Activated naive CD8-positive, alpha-beta T cell treated with anti-CD3 and anti-CD28 coated beads, Interleukin-2, amount 50 U/mL, for 24 hours (primary cell): ENCODE measurements around the gene CTSA.

Experiments
- ATAC-seq: fragments of 150-1000 bp; cut with Tn5 transposase; one replicate; pipeline ENCODE4 v1.10.0; 2021
- DNase-seq: peaks from one replicate; pipeline ENCODE4 v3.0.0; 2021
- H3K27ac Mint-ChIP-seq: one replicate; pipeline ENCODE4 v1.8.0; 2021; ENCODE audit warnings: mild to moderate bottlenecking, mixed read lengths
- H3K27me3 Mint-ChIP-seq: one replicate; pipeline ENCODE4 v1.8.0; 2021; ENCODE audit warnings: mixed read lengths
- H3K36me3 Mint-ChIP-seq: one replicate; pipeline ENCODE4 v1.8.0; 2021; ENCODE audit warnings: low read depth, mixed read lengths
- H3K4me1 Mint-ChIP-seq: one replicate; pipeline ENCODE4 v1.8.0; 2021; ENCODE audit warnings: mixed read lengths
- H3K4me3 Mint-ChIP-seq: one replicate; pipeline ENCODE4 v1.8.0; 2021; ENCODE audit warnings: mild to moderate bottlenecking, moderate library complexity, mixed read lengths
- H3K9me3 Mint-ChIP-seq: one replicate; pipeline ENCODE4 v1.8.0; 2021; ENCODE audit warnings: mixed read lengths

CTSA gene

DNA sequence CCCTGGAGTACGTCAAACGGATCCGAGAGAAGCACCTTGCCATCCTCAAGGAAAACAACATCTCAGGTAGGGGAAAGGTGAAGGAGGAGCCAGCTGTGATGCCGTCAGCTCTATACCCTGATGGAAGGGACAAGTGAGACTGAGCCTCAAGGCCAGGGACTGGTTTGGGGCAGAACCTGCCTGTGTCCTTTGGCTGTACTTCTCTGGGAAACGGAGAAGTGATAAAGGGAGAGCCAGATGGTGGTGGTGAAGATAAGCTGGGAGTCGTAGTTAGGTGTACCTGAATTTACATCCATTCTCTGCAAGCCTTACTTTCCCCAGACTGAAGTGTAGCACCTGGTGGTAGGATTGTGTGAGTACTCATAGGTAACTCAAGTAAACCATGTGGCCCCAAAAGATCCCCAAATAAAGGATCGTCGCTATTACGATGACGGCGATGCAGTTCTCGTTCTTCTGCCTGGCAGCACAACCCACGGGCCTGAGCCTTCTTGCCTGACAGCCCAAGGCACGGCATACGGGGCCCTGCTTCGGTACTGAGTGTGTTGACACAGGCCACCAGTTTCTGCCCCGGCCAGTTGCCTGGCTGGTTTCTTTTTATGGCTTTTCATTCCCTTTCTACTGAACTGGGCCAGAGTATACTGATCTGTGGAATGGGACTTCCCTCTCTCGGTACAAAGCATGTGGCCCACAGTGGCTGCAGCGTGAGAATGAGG is 54.0 kb downstream of the CTSA start:
- ATAC-seq, result no peak
- peaks cover 16% of the 10 kb centered on the region for H3K36me3 Mint-ChIP-seq
- H3K4me1 Mint-ChIP-seq, result peaks cover 22% of the 10 kb centered on the region
- H3K27me3 Mint-ChIP-seq, result no peaks in the 10 kb centered on the region
- no peak overlapping the region for H3K4me3 Mint-ChIP-seq
- H3K9me3 Mint-ChIP-seq, result no peaks in the 10 kb centered on the region
- no peak for DNase-seq
- peak overlapping the region; percentile 62 for H3K27ac Mint-ChIP-seq

DNA sequence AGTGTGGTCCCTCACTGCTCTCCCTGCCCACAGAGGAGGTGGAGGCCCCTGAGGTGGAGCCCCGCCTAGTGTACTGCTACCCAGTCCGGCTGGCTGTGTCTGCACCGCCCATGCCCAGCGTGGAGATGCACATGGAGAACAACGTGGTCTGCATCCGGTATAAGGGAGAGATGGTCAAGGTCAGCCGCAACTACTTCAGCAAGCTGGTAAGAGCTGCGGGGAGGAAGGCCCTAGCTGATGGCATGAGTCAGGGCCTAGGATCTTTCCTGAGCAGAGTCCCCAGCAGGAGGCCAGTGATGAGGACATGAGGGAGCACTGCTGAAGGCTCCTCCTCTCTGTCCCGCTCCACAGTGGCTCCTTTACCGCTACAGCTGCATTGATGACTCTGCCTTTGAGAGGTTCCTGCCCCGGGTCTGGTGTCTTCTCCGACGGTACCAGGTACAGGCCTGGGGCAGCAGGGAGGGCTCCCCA is 54.6 kb downstream of the CTSA start:
- H3K4me3 Mint-ChIP-seq, result no peak overlapping the region
- no peaks in the 10 kb centered on the region for H3K9me3 Mint-ChIP-seq
- no peak for ATAC-seq
- no peaks in the 10 kb centered on the region for H3K27me3 Mint-ChIP-seq
- peaks cover 22% of the 10 kb centered on the region for H3K4me1 Mint-ChIP-seq
- H3K27ac Mint-ChIP-seq, result peak overlapping the region; percentile 79
- DNase-seq, result no peak
- peaks cover 16% of the 10 kb centered on the region for H3K36me3 Mint-ChIP-seq

DNA sequence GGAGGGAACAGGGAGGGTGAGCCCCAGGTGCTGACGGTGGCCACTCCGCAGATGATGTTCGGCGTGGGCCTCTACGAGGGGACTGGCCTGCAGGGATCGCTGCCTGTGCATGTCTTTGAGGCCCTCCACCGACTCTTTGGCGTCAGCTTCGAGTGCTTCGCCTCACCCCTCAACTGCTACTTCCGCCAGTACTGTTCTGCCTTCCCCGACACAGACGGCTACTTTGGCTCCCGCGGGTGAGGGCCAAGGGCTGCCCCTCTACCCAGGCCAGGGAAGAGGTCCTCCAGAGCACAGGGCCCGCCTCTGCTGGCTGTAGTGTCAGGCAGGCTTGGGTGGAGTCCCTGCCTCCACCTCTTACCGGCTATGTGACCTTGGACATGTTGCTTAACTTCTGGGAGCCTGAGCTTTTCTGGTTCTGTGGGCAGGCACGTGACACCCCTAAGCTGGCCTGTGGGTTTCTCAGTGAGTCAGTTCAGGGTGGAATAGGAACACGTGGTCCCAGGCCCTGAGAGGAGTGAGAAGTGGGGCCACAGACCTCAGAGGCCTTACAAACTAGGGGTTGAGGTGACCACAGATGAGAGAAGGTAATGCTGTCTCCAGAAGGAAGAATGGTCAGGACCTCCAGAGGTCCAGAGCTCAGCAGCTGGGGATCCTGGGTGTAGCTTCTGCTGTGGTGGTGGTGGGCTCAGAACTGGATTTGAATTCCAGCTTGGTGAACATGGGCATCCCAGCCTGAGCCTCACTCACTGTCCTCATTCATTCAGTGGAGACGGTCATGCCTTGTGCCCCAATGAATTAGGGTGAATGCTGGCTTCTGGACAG is 55.2 kb downstream of the CTSA start:
- peaks cover 16% of the 10 kb centered on the region for H3K36me3 Mint-ChIP-seq
- peak; percentile 68 for ATAC-seq

DNA sequence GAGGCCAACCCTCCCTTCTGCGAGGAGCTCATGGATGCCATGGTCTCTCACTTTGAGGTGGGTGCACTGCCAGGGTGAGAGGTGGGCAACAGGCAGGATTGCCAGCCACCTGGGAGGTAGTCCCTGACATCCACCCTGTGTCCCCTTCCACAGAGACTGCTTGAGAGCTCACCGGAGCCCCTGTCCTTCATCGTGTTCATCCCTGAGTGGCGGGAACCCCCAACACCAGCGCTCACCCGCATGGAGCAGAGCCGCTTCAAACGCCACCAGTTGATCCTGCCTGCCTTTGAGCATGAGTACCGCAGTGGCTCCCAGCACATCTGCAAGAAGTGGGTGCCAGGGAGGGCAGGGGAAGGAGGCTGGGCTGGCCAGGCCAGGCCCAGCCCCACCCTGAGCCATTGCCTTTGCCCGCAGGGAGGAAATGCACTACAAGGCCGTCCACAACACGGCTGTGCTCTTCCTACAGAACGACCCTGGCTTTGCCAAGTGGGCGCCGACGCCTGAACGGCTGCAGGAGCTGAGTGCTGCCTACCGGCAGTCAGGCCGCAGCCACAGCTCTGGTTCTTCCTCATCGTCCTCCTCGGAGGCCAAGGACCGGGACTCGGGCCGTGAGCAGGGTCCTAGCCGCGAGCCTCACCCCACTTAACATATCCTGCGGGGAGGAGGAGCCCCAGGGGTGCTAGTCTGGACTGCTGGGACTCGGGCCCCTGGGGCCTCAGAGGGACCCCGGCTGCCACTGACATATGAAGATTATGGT is 56.2 kb downstream of the CTSA start:
- H3K4me3 Mint-ChIP-seq, result no peak overlapping the region
- H3K36me3 Mint-ChIP-seq, result peaks cover 20% of the 10 kb centered on the region

More for the DNA sequence above, 55.2 kb downstream of the CTSA start:
- H3K9me3 Mint-ChIP-seq, result no peaks in the 10 kb centered on the region
- H3K4me1 Mint-ChIP-seq, result peaks cover 22% of the 10 kb centered on the region
- no peak overlapping the region for H3K4me3 Mint-ChIP-seq
- no peaks in the 10 kb centered on the region for H3K27me3 Mint-ChIP-seq
- H3K27ac Mint-ChIP-seq, result peak overlapping the region; percentile 79
- peak; percentile 52 for DNase-seq

DNA sequence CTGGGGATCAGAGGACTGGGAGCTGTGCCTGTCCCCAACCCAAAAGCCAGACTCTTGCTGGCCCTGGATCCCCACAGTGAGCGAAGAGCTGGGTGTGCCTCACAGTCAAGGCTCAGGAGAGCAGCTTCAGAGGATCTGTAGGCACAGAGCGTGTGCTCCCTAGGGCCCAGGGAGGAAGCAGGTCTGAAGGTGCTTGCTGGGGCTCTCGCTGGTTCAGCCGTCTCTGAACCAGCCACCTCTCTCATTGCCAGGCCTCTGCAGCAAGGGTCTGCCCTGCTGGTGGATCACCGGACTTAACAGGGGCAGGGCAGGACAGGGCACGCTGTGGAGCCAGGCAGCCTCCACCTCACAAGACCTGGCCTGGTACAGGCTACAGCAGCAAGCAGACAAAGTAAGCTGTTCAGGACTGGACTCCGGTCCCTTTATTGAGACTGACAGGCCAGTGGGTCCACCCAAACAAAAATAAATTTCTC is 57.2 kb downstream of the CTSA start:
- Mint-ChIP-seq H3K27ac (no peak overlapping the region), H3K27me3 (no peaks in the 10 kb centered on the region), H3K9me3 (no peaks in the 10 kb centered on the region), H3K4me1 (peaks cover 22% of the 10 kb centered on the region), H3K4me3 (no peak overlapping the region), H3K36me3 (peaks cover 20% of the 10 kb centered on the region)
- ATAC-seq, result no peak
- no peak for DNase-seq

More for the DNA sequence above, 56.2 kb downstream of the CTSA start:
- peaks cover 22% of the 10 kb centered on the region for H3K4me1 Mint-ChIP-seq
- no peak overlapping the region for H3K27ac Mint-ChIP-seq
- no peak for DNase-seq
- H3K9me3 Mint-ChIP-seq, result no peaks in the 10 kb centered on the region
- ATAC-seq, result no peak
- no peaks in the 10 kb centered on the region for H3K27me3 Mint-ChIP-seq
